UCSD-AML1 (cell line): ENCODE results near the gene SRGAP1.
A peak's percentile ranks its signal among the peaks of the same experiment; 100 is the strongest.

Experiments used
- DNase-seq: peaks from one replicate; lab custom pipeline; 2025; ENCODE audit not compliant: unreplicated experiment; lab: John Stamatoyannopoulos, UW

SRGAP1 gene

GRCh38 chr12:63844391-63845341 lies at the start of gene SRGAP1:
Gene SRGAP1, plus strand, starts transcription at chr12:63844700. Its CDS starts 117 bp downstream, at chr12:63844817.
- peak; percentile 38 for DNase-seq

GRCh38 chr12:63795032-63795687 lies 49.3 kb upstream of the SRGAP1 start:
- DNase-seq, result no peak

GRCh38 chr12:63795944-63796343 lies 48.6 kb upstream of the SRGAP1 start:
- DNase-seq, result no peak

- no peak for DNase-seq
These were observed 42.4 kb upstream of the SRGAP1 start for GRCh38 chr12:63802012-63802608.

- DNase-seq, result no peak
These were observed 39.8 kb upstream of the SRGAP1 start for GRCh38 chr12:63804746-63805145.

- no peak for DNase-seq
These were observed 38.5 kb upstream of the SRGAP1 start for GRCh38 chr12:63805704-63806672.

- no peak for DNase-seq
These were observed 35.9 kb upstream of the SRGAP1 start for GRCh38 chr12:63808631-63809030.

- DNase-seq, result no peak
These were observed 34.9 kb upstream of the SRGAP1 start for GRCh38 chr12:63809566-63809965.

GRCh38 chr12:63811334-63811733 lies 33.2 kb upstream of the SRGAP1 start:
- DNase-seq, result no peak

GRCh38 chr12:63811755-63812154 lies 32.7 kb upstream of the SRGAP1 start:
- DNase-seq, result no peak

- DNase-seq, result no peak
These were observed 30.2 kb upstream of the SRGAP1 start for GRCh38 chr12:63814146-63814772.

- no peak for DNase-seq
These were observed 29.0 kb upstream of the SRGAP1 start for GRCh38 chr12:63815482-63815852.

GRCh38 chr12:63816031-63816430 lies 28.5 kb upstream of the SRGAP1 start:
- DNase-seq, result no peak

- DNase-seq, result no peak
These were observed 24.1 kb upstream of the SRGAP1 start for GRCh38 chr12:63820427-63820826.

GRCh38 chr12:63821781-63822251 lies 22.7 kb upstream of the SRGAP1 start:
- DNase-seq, result no peak

GRCh38 chr12:63822352-63822751 lies 22.1 kb upstream of the SRGAP1 start:
- DNase-seq, result no peak

- no peak for DNase-seq
These were observed 21.5 kb upstream of the SRGAP1 start for GRCh38 chr12:63823040-63823439.

- DNase-seq, result no peak
These were observed 18.4 kb upstream of the SRGAP1 start for GRCh38 chr12:63826006-63826585.

- DNase-seq, result no peak
These were observed 15.6 kb upstream of the SRGAP1 start for GRCh38 chr12:63828867-63829266.

- no peak for DNase-seq
These were observed 8.5 kb upstream of the SRGAP1 start for GRCh38 chr12:63836046-63836445.
